Progenitor cell of endocrine pancreas (in vitro differentiated cells): ENCODE data around the gene COX10. TPM values are rescaled to one million over a fixed set of nuclear protein-coding genes. Genes with fewer than 3 reads are reported as not detected.
A peak's percentile ranks its signal among the peaks of the same experiment; 100 is the strongest.

Experiments used
- DNase-seq: peaks from one replicate; pipeline ENCODE4 v3.0.0; 2021; ENCODE audit warnings: low spot score; ENCODE audit not compliant: unreplicated experiment
- H3K27ac Mint-ChIP-seq: 2 replicates; pipeline ENCODE4 v1.8.0; 2021; ENCODE audit warnings: mild to moderate bottlenecking, moderate library complexity, mixed read lengths
- H3K27me3 Mint-ChIP-seq: 2 replicates; pipeline ENCODE4 v1.8.0; 2021; ENCODE audit warnings: mixed read lengths
- H3K36me3 Mint-ChIP-seq: 2 replicates; pipeline ENCODE4 v1.8.0; 2022; ENCODE audit warnings: mixed read lengths; ENCODE audit not compliant: insufficient read depth
- H3K4me1 Mint-ChIP-seq: 2 replicates; pipeline ENCODE4 v1.8.0; 2021; ENCODE audit warnings: low read depth, mixed read lengths
- H3K4me3 Mint-ChIP-seq: 2 replicates; pipeline ENCODE4 v1.8.0; 2021; ENCODE audit warnings: low read depth, mild to moderate bottlenecking, moderate library complexity, mixed read lengths
- H3K9me3 Mint-ChIP-seq: 2 replicates; pipeline ENCODE4 v1.8.0; 2021; ENCODE audit warnings: low read depth, mixed read lengths
- CTCF ChIP-seq: fragments of 200-600 bp; sonication (generic); IDR thresholded peaks from one replicate; pipeline ENCODE4 v1.5.0; 2021; ENCODE audit warnings: antibody characterized with exemption, mild to moderate bottlenecking; ENCODE audit not compliant: unreplicated experiment
- total RNA-seq: library from RNA; stranded (reverse); gene quantifications from 2 replicates; pipeline ENCODE4 v1.2.1, GENCODE V29; 2021

The COX10 gene
- total RNA-seq, 1 donor from 2014 or later = 24.0 TPM

GRCh38 chr17:14094676-14095601, 25.6 kb downstream of the COX10 start:
- no peaks in the 10 kb centered on the region for H3K36me3 Mint-ChIP-seq
- no peak overlapping the region for H3K4me3 Mint-ChIP-seq
- peak overlapping the region; percentile 17 for H3K27ac Mint-ChIP-seq
- no peak for DNase-seq
- peaks cover 38% of the 10 kb centered on the region for H3K4me1 Mint-ChIP-seq
- no peaks in the 10 kb centered on the region for H3K27me3 Mint-ChIP-seq
- no peaks in the 10 kb centered on the region for H3K9me3 Mint-ChIP-seq
- no peak for TF ChIP-seq CTCF

- no peak for TF ChIP-seq CTCF
- Mint-ChIP-seq H3K27me3 (no peaks in the 10 kb centered on the region), H3K9me3 (no peaks in the 10 kb centered on the region), H3K4me1 (peaks cover 35% of the 10 kb centered on the region), H3K36me3 (no peaks in the 10 kb centered on the region), H3K27ac (no peak overlapping the region), H3K4me3 (no peak overlapping the region)
- DNase-seq = no peak
Measured at GRCh38 chr17:14095631-14096030, 26.3 kb downstream of the COX10 start.

- H3K9me3 Mint-ChIP-seq = no peaks in the 10 kb centered on the region
- no peak for TF ChIP-seq CTCF
- H3K36me3 Mint-ChIP-seq = peaks cover 4% of the 10 kb centered on the region
Measured at GRCh38 chr17:14098246-14098645, 28.9 kb downstream of the COX10 start.

GRCh38 chr17:14101976-14102375, 32.7 kb downstream of the COX10 start:
- DNase-seq = no peak
- Mint-ChIP-seq H3K4me3 (no peak overlapping the region), H3K27ac (no peak overlapping the region), H3K27me3 (no peaks in the 10 kb centered on the region), H3K4me1 (peaks cover 5% of the 10 kb centered on the region), H3K36me3 (peaks cover 4% of the 10 kb centered on the region), H3K9me3 (no peaks in the 10 kb centered on the region)
- no peak for TF ChIP-seq CTCF

More at GRCh38 chr17:14098246-14098645, 28.9 kb downstream of the COX10 start:
- DNase-seq = no peak
- no peak overlapping the region for H3K4me3 Mint-ChIP-seq
- peaks cover 17% of the 10 kb centered on the region for H3K4me1 Mint-ChIP-seq
- H3K27ac Mint-ChIP-seq = no peak overlapping the region
- no peaks in the 10 kb centered on the region for H3K27me3 Mint-ChIP-seq

GRCh38 chr17:14103836-14104235, 34.5 kb downstream of the COX10 start:
- TF ChIP-seq CTCF = no peak
- H3K27ac Mint-ChIP-seq = no peak overlapping the region
- H3K4me1 Mint-ChIP-seq = no peaks in the 10 kb centered on the region
- H3K9me3 Mint-ChIP-seq = no peaks in the 10 kb centered on the region
- peaks cover 7% of the 10 kb centered on the region for H3K36me3 Mint-ChIP-seq
- no peak overlapping the region for H3K4me3 Mint-ChIP-seq
- no peaks in the 10 kb centered on the region for H3K27me3 Mint-ChIP-seq
- no peak for DNase-seq
